MM.1S (cell line): Measurements from ENCODE around the gene MED15.

Experiments used
- CTCF ChIP-seq: fragments of 300-600 bp; sonication (generic); IDR thresholded peaks from 2 replicates; pipeline ENCODE4 v1.5.1; 2016; ENCODE audit warnings: antibody characterized with exemption, low read length, mixed read lengths
- EZH2 ChIP-seq: fragments of 300-600 bp; sonication (generic); optimal IDR thresholded peaks from 2 replicates; pipeline ENCODE3; 2017; ENCODE audit warnings: low read depth, mild to moderate bottlenecking, antibody characterized with exemption, low read length, mixed read lengths
- EZH2phosphoT487 ChIP-seq: fragments of 300-600 bp; sonication (generic); IDR thresholded peaks from 2 replicates; pipeline ENCODE4 v1.6.1; 2018; ENCODE audit warnings: antibody characterized with exemption, low read length

DNA sequence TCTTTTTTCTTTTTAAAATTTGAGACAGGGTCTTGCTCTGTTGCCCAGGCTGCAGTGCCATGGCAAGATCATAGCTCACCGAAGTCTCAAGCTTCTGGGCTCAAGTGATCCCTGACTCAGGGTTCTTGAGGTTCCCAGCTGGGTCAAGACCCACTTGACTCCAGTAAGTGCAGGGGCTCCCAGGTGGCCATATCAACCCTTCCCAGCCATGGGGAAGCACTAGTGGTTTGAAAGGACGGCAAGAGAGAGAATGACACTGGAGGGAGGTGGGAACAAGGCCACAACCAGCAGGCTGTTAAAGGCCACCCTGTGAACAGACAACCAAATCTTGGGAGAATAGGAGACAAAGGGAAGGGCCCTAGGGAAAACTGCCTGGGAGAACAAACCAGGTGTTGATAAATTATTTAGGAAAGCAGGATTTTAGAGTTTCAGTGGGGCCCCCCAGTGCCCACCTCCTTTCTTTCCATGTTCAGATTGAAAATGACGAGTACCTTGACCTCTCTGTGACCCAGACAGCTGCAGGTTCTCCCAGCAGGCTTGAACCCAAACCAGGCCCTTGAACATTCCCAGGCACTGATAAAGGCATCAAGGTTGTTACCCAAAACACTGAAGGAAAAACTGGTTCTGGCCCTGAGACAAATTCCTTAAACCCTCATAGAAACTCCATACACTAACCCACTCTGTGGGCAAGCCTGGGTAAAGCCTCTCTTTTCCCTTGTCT lies 40.6 kb upstream of the MED15 start:
- TF ChIP-seq CTCF (no peak), EZH2 (no peak), EZH2phosphoT487 (no peak)
